ENCODE results near the gene DSN1.

DSN1 gene

GRCh38 chr20:36745927-36746659 is 27.5 kb downstream of the DSN1 start, which contains the start of gene NDRG3:
NDRG3 (minus strand) TSS chr20:36746090; CDS start chr20:36721735, 24,355 bp downstream.
- H3K27ac ChIP-seq (ENCODE audit: low read length), result no peak within 1 kb of the TSS
- peaks cover 6% of the 10 kb centered on the region; the same call in 1 of the 2 replicates for H3K36me3 ChIP-seq (ENCODE audit: insufficient read depth, low read depth, low read length)
- H3K9ac ChIP-seq (ENCODE audit: low read depth, low read length), result peak within 1 kb of the TSS; percentile 77
- peak within 1 kb of the TSS; percentile 87 for H3K4me3 ChIP-seq (ENCODE audit: low read length)
- peaks cover 5% of the 10 kb centered on the region; the same call in 1 of the 2 replicates for H3K27me3 ChIP-seq (ENCODE audit: insufficient read depth, low read length)
- no peaks in the 10 kb centered on the region for H3K9me3 ChIP-seq (ENCODE audit: insufficient read depth, low read depth, low read length)
- H3K4me1 ChIP-seq (ENCODE audit: insufficient read depth, low read length), result peaks cover 5% of the 10 kb centered on the region; the same call in 1 of the 2 replicates

GRCh38 chr20:36745234-36745926 is 28.2 kb downstream of the DSN1 start:
- Histone ChIP-seq H3K27ac (ENCODE audit: low read length) (no peak overlapping the region), H3K4me1 (ENCODE audit: insufficient read depth, low read length) (peaks cover 5% of the 10 kb centered on the region; the same call in 1 of the 2 replicates), H3K27me3 (ENCODE audit: insufficient read depth, low read length) (peaks cover 5% of the 10 kb centered on the region; the same call in 1 of the 2 replicates), H3K36me3 (ENCODE audit: insufficient read depth, low read depth, low read length) (no peaks in the 10 kb centered on the region), H3K9ac (ENCODE audit: low read depth, low read length) (peak overlapping the region; percentile 65; the same call in 1 of the 2 replicates), H3K4me3 (ENCODE audit: low read length) (peak overlapping the region; percentile 87), H3K9me3 (ENCODE audit: insufficient read depth, low read depth, low read length) (no peaks in the 10 kb centered on the region)

- Histone ChIP-seq H3K36me3 (ENCODE audit: insufficient read depth, low read depth, low read length) (no peaks in the 10 kb centered on the region), H3K9me3 (ENCODE audit: insufficient read depth, low read depth, low read length) (no peaks in the 10 kb centered on the region), H3K9ac (ENCODE audit: low read depth, low read length) (peak overlapping the region; percentile 65; the same call in 1 of the 2 replicates), H3K27ac (ENCODE audit: low read length) (no peak overlapping the region), H3K4me3 (ENCODE audit: low read length) (peak overlapping the region; percentile 87), H3K27me3 (ENCODE audit: insufficient read depth, low read length) (peaks cover 5% of the 10 kb centered on the region; the same call in 1 of the 2 replicates), H3K4me1 (ENCODE audit: insufficient read depth, low read length) (peaks cover 5% of the 10 kb centered on the region; the same call in 1 of the 2 replicates)
These were observed 28.8 kb downstream of the DSN1 start for GRCh38 chr20:36744764-36745191.

- no peak overlapping the region for H3K9ac ChIP-seq (ENCODE audit: low read depth, low read length)
- H3K9me3 ChIP-seq (ENCODE audit: insufficient read depth, low read depth, low read length), result no peaks in the 10 kb centered on the region
- no peaks in the 10 kb centered on the region for H3K36me3 ChIP-seq (ENCODE audit: insufficient read depth, low read depth, low read length)
- peak overlapping the region; percentile 87; the same call in 1 of the 2 replicates for H3K4me3 ChIP-seq (ENCODE audit: low read length)
- peaks cover 5% of the 10 kb centered on the region; the same call in 1 of the 2 replicates for H3K4me1 ChIP-seq (ENCODE audit: insufficient read depth, low read length)
- H3K27ac ChIP-seq (ENCODE audit: low read length), result no peak overlapping the region
- H3K27me3 ChIP-seq (ENCODE audit: insufficient read depth, low read length), result peaks cover 5% of the 10 kb centered on the region; the same call in 1 of the 2 replicates
These were observed 29.3 kb downstream of the DSN1 start for GRCh38 chr20:36744243-36744642.

GRCh38 chr20:36742558-36742957 is 31.0 kb downstream of the DSN1 start:
- no peak overlapping the region for H3K27ac ChIP-seq (ENCODE audit: low read length)
- H3K4me3 ChIP-seq (ENCODE audit: low read length), result no peak overlapping the region
- H3K9ac ChIP-seq (ENCODE audit: low read depth, low read length), result no peak overlapping the region
- H3K4me1 ChIP-seq (ENCODE audit: insufficient read depth, low read length), result peaks cover 5% of the 10 kb centered on the region; the same call in 1 of the 2 replicates
- H3K9me3 ChIP-seq (ENCODE audit: insufficient read depth, low read depth, low read length), result no peaks in the 10 kb centered on the region
- H3K36me3 ChIP-seq (ENCODE audit: insufficient read depth, low read depth, low read length), result no peaks in the 10 kb centered on the region
- H3K27me3 ChIP-seq (ENCODE audit: insufficient read depth, low read length), result peaks cover 5% of the 10 kb centered on the region; the same call in 1 of the 2 replicates

GRCh38 chr20:36741072-36741471 is 32.5 kb downstream of the DSN1 start:
- Histone ChIP-seq H3K4me1 (ENCODE audit: insufficient read depth, low read length) (peaks cover 15% of the 10 kb centered on the region), H3K36me3 (ENCODE audit: insufficient read depth, low read depth, low read length) (no peaks in the 10 kb centered on the region), H3K27ac (ENCODE audit: low read length) (no peak overlapping the region), H3K4me3 (ENCODE audit: low read length) (no peak overlapping the region), H3K27me3 (ENCODE audit: insufficient read depth, low read length) (peaks cover 5% of the 10 kb centered on the region; the same call in 1 of the 2 replicates), H3K9ac (ENCODE audit: low read depth, low read length) (no peak overlapping the region), H3K9me3 (ENCODE audit: insufficient read depth, low read depth, low read length) (no peaks in the 10 kb centered on the region)

GRCh38 chr20:36737183-36737499 is 36.4 kb downstream of the DSN1 start:
- H3K27ac ChIP-seq (ENCODE audit: low read length), result no peak overlapping the region
- no peak overlapping the region for H3K9ac ChIP-seq (ENCODE audit: low read depth, low read length)
- no peak overlapping the region for H3K4me3 ChIP-seq (ENCODE audit: low read length)
- H3K9me3 ChIP-seq (ENCODE audit: insufficient read depth, low read depth, low read length), result no peaks in the 10 kb centered on the region
- no peaks in the 10 kb centered on the region for H3K36me3 ChIP-seq (ENCODE audit: insufficient read depth, low read depth, low read length)
- no peaks in the 10 kb centered on the region for H3K27me3 ChIP-seq (ENCODE audit: insufficient read depth, low read length)
- peaks cover 10% of the 10 kb centered on the region; the same call in 1 of the 2 replicates for H3K4me1 ChIP-seq (ENCODE audit: insufficient read depth, low read length)

- Histone ChIP-seq H3K4me1 (ENCODE audit: insufficient read depth, low read length) (peaks cover 10% of the 10 kb centered on the region; the same call in 1 of the 2 replicates), H3K27me3 (ENCODE audit: insufficient read depth, low read length) (no peaks in the 10 kb centered on the region), H3K36me3 (ENCODE audit: insufficient read depth, low read depth, low read length) (no peaks in the 10 kb centered on the region), H3K9ac (ENCODE audit: low read depth, low read length) (no peak overlapping the region), H3K4me3 (ENCODE audit: low read length) (no peak overlapping the region), H3K27ac (ENCODE audit: low read length) (no peak overlapping the region), H3K9me3 (ENCODE audit: insufficient read depth, low read depth, low read length) (no peaks in the 10 kb centered on the region)
These were observed 36.9 kb downstream of the DSN1 start for GRCh38 chr20:36736451-36737182.

GRCh38 chr20:36732456-36732855 is 41.1 kb downstream of the DSN1 start:
- Histone ChIP-seq H3K4me3 (ENCODE audit: low read length) (no peak overlapping the region), H3K27ac (ENCODE audit: low read length) (no peak overlapping the region), H3K9ac (ENCODE audit: low read depth, low read length) (peak overlapping the region; percentile 37)

GRCh38 chr20:36728986-36729385 is 44.6 kb downstream of the DSN1 start:
- Histone ChIP-seq H3K9me3 (ENCODE audit: insufficient read depth, low read depth, low read length) (no peaks in the 10 kb centered on the region), H3K36me3 (ENCODE audit: insufficient read depth, low read depth, low read length) (no peaks in the 10 kb centered on the region), H3K27me3 (ENCODE audit: insufficient read depth, low read length) (no peaks in the 10 kb centered on the region), H3K27ac (ENCODE audit: low read length) (no peak overlapping the region), H3K4me3 (ENCODE audit: low read length) (no peak overlapping the region), H3K9ac (ENCODE audit: low read depth, low read length) (no peak overlapping the region), H3K4me1 (ENCODE audit: insufficient read depth, low read length) (no peaks in the 10 kb centered on the region)

More at GRCh38 chr20:36732456-36732855, 41.1 kb downstream of the DSN1 start:
- no peaks in the 10 kb centered on the region for H3K9me3 ChIP-seq (ENCODE audit: insufficient read depth, low read depth, low read length)
- no peaks in the 10 kb centered on the region for H3K36me3 ChIP-seq (ENCODE audit: insufficient read depth, low read depth, low read length)
- H3K4me1 ChIP-seq (ENCODE audit: insufficient read depth, low read length), result peaks cover 10% of the 10 kb centered on the region; the same call in 1 of the 2 replicates
- H3K27me3 ChIP-seq (ENCODE audit: insufficient read depth, low read length), result no peaks in the 10 kb centered on the region

GRCh38 chr20:36726168-36726567 is 47.4 kb downstream of the DSN1 start:
- no peaks in the 10 kb centered on the region for H3K36me3 ChIP-seq (ENCODE audit: insufficient read depth, low read depth, low read length)
- no peaks in the 10 kb centered on the region for H3K27me3 ChIP-seq (ENCODE audit: insufficient read depth, low read length)
- no peak overlapping the region for H3K4me3 ChIP-seq (ENCODE audit: low read length)
- H3K9ac ChIP-seq (ENCODE audit: low read depth, low read length), result no peak overlapping the region
- no peaks in the 10 kb centered on the region for H3K4me1 ChIP-seq (ENCODE audit: insufficient read depth, low read length)
- H3K9me3 ChIP-seq (ENCODE audit: insufficient read depth, low read depth, low read length), result no peaks in the 10 kb centered on the region
- H3K27ac ChIP-seq (ENCODE audit: low read length), result no peak overlapping the region
